LoVo (cell line): ENCODE results near the gene BRINP3.

Experiments
- DNase-seq: peaks from one replicate; pipeline ENCODE4 v3.0.0-alpha.2; 2016; ENCODE audit warnings: low spot score

Gene BRINP3

GRCh38 chr1:190322274-190322673 is 155.4 kb downstream of the BRINP3 start:
- DNase-seq: no peak

GRCh38 chr1:190320952-190321351 is 156.7 kb downstream of the BRINP3 start:
- DNase-seq: no peak

DNA sequence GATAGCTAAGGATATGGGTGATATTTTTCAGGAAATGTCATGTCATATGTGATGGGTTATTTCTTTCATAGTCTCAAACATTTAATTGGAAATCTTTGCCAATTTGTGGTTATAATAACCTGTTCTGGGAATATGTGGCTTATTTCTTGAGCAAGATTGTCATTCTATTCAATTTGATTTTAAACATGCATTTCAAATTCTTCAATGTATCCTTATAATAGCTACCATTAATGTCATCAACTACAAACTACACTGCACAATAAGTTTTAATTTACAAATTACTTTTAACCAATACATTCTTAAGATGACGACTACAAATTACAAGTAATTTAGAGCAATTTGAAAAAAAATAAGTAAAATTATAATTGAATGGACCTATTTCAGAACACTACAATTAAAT is 164.9 kb downstream of the BRINP3 start:
- no peak for DNase-seq

GRCh38 chr1:190303501-190303900 is 174.2 kb downstream of the BRINP3 start:
- no peak for DNase-seq

- no peak for DNase-seq
Measured at GRCh38 chr1:190296453-190296852, 181.2 kb downstream of the BRINP3 start.

GRCh38 chr1:190289897-190290296 is 187.8 kb downstream of the BRINP3 start:
- no peak for DNase-seq

GRCh38 chr1:190286111-190286510 is 191.6 kb downstream of the BRINP3 start:
- no peak for DNase-seq

DNA sequence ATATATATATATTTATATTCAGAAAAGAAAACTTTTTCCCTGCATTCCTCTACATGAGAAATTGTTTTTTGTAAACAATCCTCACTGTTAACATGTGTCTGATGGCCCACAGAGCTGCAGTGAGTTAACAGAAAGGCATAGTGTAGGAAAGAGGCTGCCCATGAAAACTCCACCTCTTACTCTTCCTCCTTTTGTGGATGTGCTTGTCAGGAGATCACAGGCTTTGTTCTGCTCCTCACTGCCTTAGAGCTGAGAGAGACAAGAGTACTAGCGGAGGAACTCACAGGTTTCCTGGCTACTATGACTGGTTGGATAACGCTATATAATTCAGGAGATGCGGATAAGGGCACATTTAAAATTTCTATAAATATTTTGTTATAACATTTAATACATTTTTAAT is 200.6 kb downstream of the BRINP3 start:
- no peak for DNase-seq

- no peak for DNase-seq
Measured at GRCh38 chr1:190274721-190275120, 202.9 kb downstream of the BRINP3 start.

DNA sequence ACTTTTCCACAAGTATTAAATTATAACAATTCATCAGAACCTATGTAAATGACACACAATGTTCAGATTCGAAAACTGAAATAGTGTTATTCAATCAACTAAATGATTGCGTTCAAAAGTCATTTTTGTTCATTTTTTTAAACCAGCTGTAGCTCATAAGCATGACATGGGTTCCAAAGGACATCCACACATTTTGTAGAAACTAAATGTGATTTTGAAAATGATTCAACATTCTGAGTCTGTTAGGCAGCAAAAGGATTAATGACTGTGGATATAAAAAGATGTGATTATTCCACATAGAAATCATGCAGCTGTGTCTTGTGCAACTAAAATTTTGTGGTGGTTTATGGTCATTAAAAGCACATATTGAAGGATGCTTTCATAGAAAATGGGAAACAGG is 204.5 kb downstream of the BRINP3 start:
- no peak for DNase-seq

DNA sequence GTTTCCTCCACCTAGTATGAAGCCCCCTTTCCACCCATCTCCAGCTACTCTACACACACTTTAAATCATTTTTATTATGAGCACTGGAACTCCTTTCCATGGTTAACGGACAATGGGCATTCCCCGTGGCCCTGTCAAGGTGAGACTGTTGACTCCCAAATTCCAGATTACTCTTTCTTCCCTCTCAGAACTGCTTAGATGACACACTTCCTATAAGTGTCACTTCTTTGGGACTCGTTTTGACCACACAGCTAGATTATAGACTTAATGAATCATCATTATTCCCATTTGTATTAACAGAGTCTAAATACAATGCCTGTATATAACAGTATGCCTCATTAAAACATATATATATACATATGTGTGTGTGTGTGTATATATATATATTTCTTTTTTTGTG is 215.1 kb downstream of the BRINP3 start:
- no peak for DNase-seq

GRCh38 chr1:190259424-190259823 is 218.2 kb downstream of the BRINP3 start:
- no peak for DNase-seq

- DNase-seq: no peak
Measured at GRCh38 chr1:190258003-190258402, 219.7 kb downstream of the BRINP3 start.

DNA sequence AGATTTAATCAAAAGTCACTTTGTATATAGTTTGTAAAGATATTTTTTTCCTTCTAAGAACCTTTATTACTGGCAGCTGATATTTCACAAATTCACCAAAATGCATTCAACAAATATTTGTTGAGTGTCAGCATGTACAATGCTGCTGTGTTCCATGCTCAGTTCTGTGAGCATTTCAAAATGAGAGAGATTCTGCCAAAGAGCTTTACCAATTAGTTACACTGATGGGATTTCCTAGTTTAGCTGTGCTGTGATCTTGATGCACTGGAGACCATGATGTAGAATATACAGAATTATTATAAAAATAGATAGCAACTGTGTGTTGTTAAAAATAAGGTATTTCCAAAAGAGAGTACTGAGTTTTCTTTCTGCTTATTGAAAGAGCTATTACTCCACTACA is 225.6 kb downstream of the BRINP3 start:
- no peak for DNase-seq

DNA sequence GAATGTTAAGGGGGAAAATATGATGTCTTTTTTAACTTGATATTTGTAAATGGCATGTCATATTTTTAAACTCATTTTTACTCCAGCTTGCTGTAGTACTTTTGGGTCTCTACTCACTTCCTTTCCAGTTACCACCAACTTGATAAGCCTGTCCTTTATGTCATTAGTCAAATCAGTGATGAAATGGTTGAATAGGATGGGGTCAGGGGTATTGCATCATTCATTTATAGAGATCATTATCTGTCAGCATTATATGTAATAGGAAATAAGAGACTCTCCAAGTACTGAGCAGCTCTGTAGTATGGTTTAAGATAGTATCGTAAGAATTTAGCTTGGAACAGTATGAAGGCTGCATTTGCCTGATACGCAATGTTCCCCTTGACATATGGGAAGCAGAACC is 227.3 kb downstream of the BRINP3 start:
- DNase-seq: no peak

GRCh38 chr1:190244406-190244805 is 233.3 kb downstream of the BRINP3 start:
- no peak for DNase-seq

GRCh38 chr1:190243056-190243455 is 234.6 kb downstream of the BRINP3 start:
- DNase-seq: no peak

GRCh38 chr1:190226006-190226405 is 251.7 kb downstream of the BRINP3 start:
- no peak for DNase-seq

GRCh38 chr1:190212450-190212849 is 265.2 kb downstream of the BRINP3 start:
- no peak for DNase-seq

- DNase-seq: no peak
Measured at GRCh38 chr1:190207733-190208132, 269.9 kb downstream of the BRINP3 start.

GRCh38 chr1:190205713-190206112 is 272.0 kb downstream of the BRINP3 start:
- no peak for DNase-seq

DNA sequence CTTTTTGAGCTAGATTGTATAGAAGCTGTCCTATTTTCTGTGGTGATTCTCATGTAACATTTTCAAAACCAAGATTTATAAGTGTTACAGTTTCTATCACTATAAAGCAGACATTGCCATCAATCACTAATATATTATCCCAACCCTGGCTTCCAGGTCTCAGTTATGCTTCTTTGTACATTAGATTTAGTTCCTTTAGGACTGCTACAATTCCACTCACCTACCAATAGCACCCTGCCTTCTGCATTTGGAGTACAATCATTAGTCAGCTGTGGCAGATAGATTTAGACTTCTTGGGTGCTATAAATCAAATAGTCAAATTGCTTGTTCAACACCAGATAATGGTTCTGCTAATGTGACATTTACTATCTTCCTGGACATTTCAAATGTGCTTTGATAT is 281.6 kb downstream of the BRINP3 start:
- no peak for DNase-seq

- DNase-seq: no peak
Measured at GRCh38 chr1:190193508-190194115, 284.1 kb downstream of the BRINP3 start.

GRCh38 chr1:190192627-190193026 is 285.0 kb downstream of the BRINP3 start:
- DNase-seq: no peak

- DNase-seq: no peak
Measured at GRCh38 chr1:190183588-190183987, 294.1 kb downstream of the BRINP3 start.
